ENCODE data around the gene RBM26.

Gene RBM26

DNA sequence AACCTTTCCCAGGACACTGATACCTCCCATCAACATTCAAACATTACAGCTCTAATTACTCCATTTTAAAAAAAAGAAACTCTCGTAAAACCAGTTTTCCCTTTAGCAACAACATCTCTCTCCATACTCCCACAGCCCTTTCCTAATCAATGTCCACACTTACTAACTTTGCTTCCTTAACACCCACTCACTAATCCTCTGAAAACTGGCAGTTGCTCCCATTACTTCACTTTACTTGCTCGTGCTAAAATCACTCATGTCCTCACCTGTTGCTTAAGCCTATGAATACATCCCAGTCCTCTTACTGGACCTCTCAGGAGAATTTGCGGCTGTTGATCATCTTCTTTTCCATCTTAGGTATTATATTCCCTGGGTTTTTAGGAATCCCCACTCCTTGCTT, 44.8 kb downstream of the RBM26 start:
- no peak for TF ChIP-seq TEAD4 (IDR thresholded peaks at IDR 0.05)
- TF ChIP-seq MAX (IDR thresholded peaks at IDR 0.05), result no peak
- no peak for TF ChIP-seq REST (IDR thresholded peaks at IDR 0.05; ENCODE audit: low read depth)
- TF ChIP-seq USF1 (IDR thresholded peaks at IDR 0.05), result no peak
- no peak for TF ChIP-seq NFIC (IDR thresholded peaks at IDR 0.05)
- no peak for TF ChIP-seq TCF12 (IDR thresholded peaks at IDR 0.05; ENCODE audit: low read depth)
- no peak for TF ChIP-seq ZBTB7A (IDR thresholded peaks at IDR 0.05; ENCODE audit: low read depth)
- TF ChIP-seq CREB1 (IDR thresholded peaks at IDR 0.05; ENCODE audit: low read depth), result no peak
- no peak for TF ChIP-seq FOXM1 (IDR thresholded peaks at IDR 0.05; ENCODE audit: borderline replicate concordance, low read depth)
- no peak for TF ChIP-seq TAF1 (IDR thresholded peaks at IDR 0.05; ENCODE audit: low read depth)
- TF ChIP-seq CEBPB (IDR thresholded peaks at IDR 0.05), result no peak
- no peak for TF ChIP-seq EGR1 (IDR thresholded peaks at IDR 0.05)
- TF ChIP-seq YY1 (IDR thresholded peaks at IDR 0.05; ENCODE audit: low read depth), result no peak
- TF ChIP-seq RAD21 (IDR thresholded peaks at IDR 0.05; ENCODE audit: low read depth), result no peak
- TF ChIP-seq EP300 (IDR thresholded peaks at IDR 0.05; ENCODE audit: borderline replicate concordance), result no peak

DNA sequence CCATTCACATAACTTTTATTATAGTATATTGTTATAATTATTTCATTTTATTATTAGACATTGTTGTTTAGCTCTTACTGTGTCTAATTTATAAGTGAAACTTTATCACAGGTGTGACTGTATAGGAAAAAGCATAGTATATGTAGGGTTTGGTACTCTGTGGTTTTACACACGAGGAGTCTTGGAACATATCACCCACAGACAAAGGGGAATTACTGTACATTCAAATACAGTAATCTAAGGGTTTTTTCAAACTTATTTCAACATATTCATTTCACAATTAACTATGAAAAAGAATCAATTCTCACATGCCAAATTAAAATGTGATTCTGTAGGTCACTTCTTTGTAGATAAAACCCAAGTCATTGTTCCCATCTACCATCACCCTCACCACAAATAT, 46.0 kb downstream of the RBM26 start:
- no peak for TF ChIP-seq RAD21 (IDR thresholded peaks at IDR 0.05; ENCODE audit: low read depth)
- no peak for TF ChIP-seq YY1 (IDR thresholded peaks at IDR 0.05; ENCODE audit: low read depth)
- no peak for TF ChIP-seq USF1 (IDR thresholded peaks at IDR 0.05)
- TF ChIP-seq CEBPB (IDR thresholded peaks at IDR 0.05), result no peak
- TF ChIP-seq FOXM1 (IDR thresholded peaks at IDR 0.05; ENCODE audit: borderline replicate concordance, low read depth), result no peak
- TF ChIP-seq REST (IDR thresholded peaks at IDR 0.05; ENCODE audit: low read depth), result no peak
- no peak for TF ChIP-seq EP300 (IDR thresholded peaks at IDR 0.05; ENCODE audit: borderline replicate concordance)
- TF ChIP-seq TCF12 (IDR thresholded peaks at IDR 0.05; ENCODE audit: low read depth), result no peak

DNA sequence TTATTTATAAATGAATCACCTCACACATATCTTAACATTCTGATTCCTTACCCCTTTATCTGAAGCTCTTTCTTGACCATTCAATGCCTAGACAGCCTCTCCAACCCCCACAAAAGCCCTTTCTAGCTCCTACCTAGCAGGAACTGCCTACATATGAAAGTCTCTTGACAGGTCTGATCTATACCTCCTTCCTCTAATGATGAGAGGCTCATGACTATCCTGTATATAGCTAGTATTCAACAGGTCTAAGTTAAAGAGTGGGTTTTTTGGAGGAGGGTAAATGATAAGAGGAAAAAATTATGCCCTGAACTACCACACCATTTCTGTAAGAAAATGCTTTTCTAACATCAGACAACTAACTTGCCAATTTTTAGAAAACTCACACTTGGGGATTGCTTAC, 47.0 kb downstream of the RBM26 start:
- TF ChIP-seq MAX (IDR thresholded peaks at IDR 0.05), result no peak
- no peak for TF ChIP-seq EP300 (IDR thresholded peaks at IDR 0.05; ENCODE audit: borderline replicate concordance)
- TF ChIP-seq USF1 (IDR thresholded peaks at IDR 0.05), result no peak
- TF ChIP-seq FOXM1 (IDR thresholded peaks at IDR 0.05; ENCODE audit: borderline replicate concordance, low read depth), result no peak
- TF ChIP-seq ZBTB7A (IDR thresholded peaks at IDR 0.05; ENCODE audit: low read depth), result no peak
- TF ChIP-seq REST (IDR thresholded peaks at IDR 0.05; ENCODE audit: low read depth), result no peak
- TF ChIP-seq TAF1 (IDR thresholded peaks at IDR 0.05; ENCODE audit: low read depth), result no peak
- TF ChIP-seq CEBPB (IDR thresholded peaks at IDR 0.05), result no peak
- TF ChIP-seq CREB1 (IDR thresholded peaks at IDR 0.05; ENCODE audit: low read depth), result no peak
- TF ChIP-seq TEAD4 (IDR thresholded peaks at IDR 0.05), result no peak
- TF ChIP-seq RAD21 (IDR thresholded peaks at IDR 0.05; ENCODE audit: low read depth), result no peak
- TF ChIP-seq NFIC (IDR thresholded peaks at IDR 0.05), result no peak
- no peak for TF ChIP-seq EGR1 (IDR thresholded peaks at IDR 0.05)
- no peak for TF ChIP-seq TCF12 (IDR thresholded peaks at IDR 0.05; ENCODE audit: low read depth)
- no peak for TF ChIP-seq YY1 (IDR thresholded peaks at IDR 0.05; ENCODE audit: low read depth)

DNA sequence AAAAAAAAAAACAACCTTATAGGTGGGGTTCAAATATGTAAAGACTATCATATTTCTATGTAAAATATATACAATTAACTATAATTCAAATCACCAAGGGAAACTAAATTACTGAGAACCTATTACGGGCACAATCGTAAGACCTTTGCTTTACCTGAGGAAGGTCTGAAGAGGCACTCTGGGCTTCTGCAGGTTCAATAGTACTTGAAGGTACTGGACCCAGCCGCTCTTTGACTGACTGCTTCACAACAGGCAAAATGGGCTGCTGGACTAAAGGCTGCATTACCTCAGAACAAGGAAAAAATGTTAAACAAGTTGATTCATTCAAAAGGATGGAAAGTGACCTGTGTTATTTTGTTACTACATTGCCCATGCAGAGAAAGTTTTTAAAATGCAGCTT, 51.8 kb downstream of the RBM26 start:
- TF ChIP-seq ZBTB7A (IDR thresholded peaks at IDR 0.05; ENCODE audit: low read depth) (no peak), USF1 (IDR thresholded peaks at IDR 0.05) (no peak), RAD21 (IDR thresholded peaks at IDR 0.05; ENCODE audit: low read depth) (no peak), EGR1 (IDR thresholded peaks at IDR 0.05) (no peak), YY1 (IDR thresholded peaks at IDR 0.05; ENCODE audit: low read depth) (no peak), FOXM1 (IDR thresholded peaks at IDR 0.05; ENCODE audit: borderline replicate concordance, low read depth) (no peak), MAX (IDR thresholded peaks at IDR 0.05) (no peak), REST (IDR thresholded peaks at IDR 0.05; ENCODE audit: low read depth) (no peak), TCF12 (IDR thresholded peaks at IDR 0.05; ENCODE audit: low read depth) (no peak), EP300 (IDR thresholded peaks at IDR 0.05; ENCODE audit: borderline replicate concordance) (no peak), TEAD4 (IDR thresholded peaks at IDR 0.05) (no peak), TAF1 (IDR thresholded peaks at IDR 0.05; ENCODE audit: low read depth) (no peak), CREB1 (IDR thresholded peaks at IDR 0.05; ENCODE audit: low read depth) (no peak), CEBPB (IDR thresholded peaks at IDR 0.05) (no peak), NFIC (IDR thresholded peaks at IDR 0.05) (no peak)
